Globus pallidus (tissue), 1 donor: ENCODE measurements around the gene ADSS2.
A peak's percentile ranks its signal among the peaks of the same experiment; 100 is the strongest.
"Not testable (repeated sequence)": the region's sequence is repeated elsewhere in the genome, so short reads cannot be mapped to it uniquely, and the experiment has no call there.

Experiments
- DNase-seq: peaks from one replicate; pipeline ENCODE4 v3.0.0-alpha.2; 2015; ENCODE audit warnings: low spot score

Gene ADSS2

DNA sequence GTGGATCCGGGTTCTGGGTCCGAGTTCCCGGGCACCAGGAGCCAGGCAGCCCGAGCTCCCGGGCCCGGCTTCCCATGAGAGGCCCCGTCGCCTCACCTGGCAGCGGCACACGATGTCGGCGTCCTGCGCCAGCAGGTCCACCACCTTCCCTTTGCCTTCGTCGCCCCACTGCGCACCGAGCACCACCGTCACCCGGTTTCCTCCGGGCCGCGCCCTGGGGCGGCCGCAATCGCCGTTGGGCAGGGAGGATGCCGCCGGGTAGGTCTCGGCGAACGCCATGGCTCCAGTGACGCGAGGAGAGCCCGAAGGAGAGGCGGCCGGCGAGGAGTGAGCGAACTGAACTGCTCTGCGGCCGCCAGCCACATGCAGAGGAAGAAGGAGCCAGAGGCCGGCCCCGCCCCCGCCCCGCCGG, at the start of gene ADSS2:
ADSS2 (minus strand) TSS at position 371 of the 412 bp plus-strand sequence; CDS start at position 279, 92 bp downstream.
- DNase-seq = no peak

DNA sequence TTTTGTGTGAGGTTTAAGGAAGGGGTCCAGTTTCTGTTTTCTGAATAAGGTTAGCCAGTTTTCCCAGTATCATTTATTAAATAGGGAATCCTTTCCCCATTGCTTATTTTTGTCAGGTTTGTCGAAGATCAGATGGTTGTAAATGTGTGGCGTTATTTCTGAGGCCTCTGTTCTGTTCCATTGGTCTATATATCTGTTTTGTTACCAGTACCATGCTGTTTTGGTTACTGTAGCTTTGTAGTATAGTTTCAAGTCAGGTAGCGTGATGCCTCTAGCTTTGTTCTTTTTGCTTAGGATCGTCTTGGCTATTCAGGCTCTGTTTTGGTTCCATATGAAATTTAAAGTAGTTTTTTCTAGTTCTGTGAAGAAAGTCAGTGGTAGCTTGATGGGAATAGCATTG, 48.8 kb upstream of the ADSS2 start:
- not testable (repeated sequence) for DNase-seq

DNA sequence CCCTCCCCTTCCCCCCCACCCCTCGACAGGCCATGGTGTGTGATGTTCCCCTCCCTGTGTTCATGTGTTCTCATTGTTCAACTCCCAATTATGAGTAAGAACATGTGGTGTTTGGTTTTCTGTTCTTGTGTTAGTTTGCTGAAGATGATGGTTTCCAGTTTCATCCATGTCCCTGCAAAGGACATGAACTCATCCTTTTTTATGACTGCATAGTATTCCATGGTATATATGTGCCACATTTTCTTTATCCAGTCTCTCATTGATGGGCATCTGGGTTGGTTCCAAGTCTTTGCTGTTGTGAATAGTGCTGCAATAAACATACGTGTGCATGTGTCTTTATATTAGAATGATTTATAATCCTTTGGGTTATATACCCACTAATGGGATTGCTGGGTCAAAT, 47.8 kb upstream of the ADSS2 start:
- not testable (repeated sequence) for DNase-seq

DNA sequence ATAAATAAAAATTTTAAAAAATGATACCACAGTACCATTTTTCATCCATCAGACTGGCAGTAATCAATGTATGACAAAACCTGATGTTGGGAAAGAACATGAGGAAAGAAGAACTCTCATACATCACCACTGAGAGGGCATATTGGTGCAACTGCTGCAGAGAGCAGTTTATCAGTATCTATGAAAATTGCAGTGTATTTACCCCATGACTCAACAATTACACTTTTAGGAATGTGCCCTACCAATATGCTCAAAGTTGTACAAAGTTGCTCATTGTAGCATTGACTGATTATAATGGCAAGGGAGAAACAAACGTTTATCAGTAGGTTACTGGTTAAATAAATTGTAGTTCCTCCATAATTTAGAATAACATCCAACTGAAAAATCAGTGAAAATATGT, 46.1 kb upstream of the ADSS2 start:
- DNase-seq = no peak

DNA sequence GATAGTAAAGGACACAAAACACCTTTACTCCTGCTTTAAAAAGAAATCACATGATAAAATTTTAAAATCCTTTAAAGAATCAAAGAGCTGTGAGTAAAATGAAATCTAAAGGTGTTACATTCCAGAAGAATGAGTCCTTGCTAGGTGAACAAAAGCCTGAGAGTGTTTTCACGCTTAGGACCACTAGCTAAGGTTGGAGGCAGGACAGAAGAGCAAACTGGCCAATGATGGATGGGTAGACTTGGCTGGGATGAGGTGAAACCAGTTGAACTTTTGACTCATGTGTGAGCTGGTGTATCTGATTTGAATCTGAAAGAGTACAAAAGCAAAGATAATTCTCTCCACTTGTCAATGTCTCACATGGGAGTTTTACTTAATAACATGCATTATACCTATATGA, 44.5 kb upstream of the ADSS2 start:
- no peak for DNase-seq

DNA sequence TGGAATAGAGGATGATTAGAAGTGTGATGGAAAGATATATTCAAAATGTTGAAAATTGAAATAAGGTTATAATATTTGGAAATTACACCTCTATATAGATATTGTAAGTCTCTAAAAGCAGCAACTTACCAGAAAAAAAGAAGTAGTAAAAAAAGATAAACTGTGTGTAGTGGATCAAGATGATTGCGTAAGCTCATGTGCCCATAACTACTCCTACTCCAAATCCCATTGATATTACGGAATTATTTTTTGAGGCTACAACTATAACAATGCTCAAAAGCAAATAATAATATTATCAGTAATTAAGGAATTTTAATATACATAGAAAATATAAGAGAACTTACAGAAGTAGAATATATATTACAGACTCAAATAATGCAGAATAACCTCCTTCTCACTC, 42.9 kb upstream of the ADSS2 start:
- no peak for DNase-seq

DNA sequence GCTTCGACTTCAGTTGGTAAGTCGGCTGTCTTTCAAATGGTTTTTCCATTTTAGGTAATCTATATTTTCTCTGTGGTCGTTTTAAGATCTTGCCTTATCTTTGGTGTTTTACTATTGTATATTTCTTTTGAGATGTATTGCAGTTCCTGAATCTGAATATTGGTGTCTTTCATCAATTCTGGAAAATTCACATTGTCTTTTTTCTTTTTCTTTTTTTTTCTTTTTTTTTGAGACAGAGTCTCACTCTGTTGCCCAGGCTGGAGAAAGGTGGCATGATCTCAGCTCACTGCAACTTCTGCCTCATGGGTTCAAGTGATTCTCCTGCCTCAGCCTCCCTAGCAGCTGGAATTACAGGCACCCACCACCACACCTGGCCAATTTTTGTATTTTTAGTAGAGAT, 33.3 kb upstream of the ADSS2 start:
- not testable (repeated sequence) for DNase-seq

DNA sequence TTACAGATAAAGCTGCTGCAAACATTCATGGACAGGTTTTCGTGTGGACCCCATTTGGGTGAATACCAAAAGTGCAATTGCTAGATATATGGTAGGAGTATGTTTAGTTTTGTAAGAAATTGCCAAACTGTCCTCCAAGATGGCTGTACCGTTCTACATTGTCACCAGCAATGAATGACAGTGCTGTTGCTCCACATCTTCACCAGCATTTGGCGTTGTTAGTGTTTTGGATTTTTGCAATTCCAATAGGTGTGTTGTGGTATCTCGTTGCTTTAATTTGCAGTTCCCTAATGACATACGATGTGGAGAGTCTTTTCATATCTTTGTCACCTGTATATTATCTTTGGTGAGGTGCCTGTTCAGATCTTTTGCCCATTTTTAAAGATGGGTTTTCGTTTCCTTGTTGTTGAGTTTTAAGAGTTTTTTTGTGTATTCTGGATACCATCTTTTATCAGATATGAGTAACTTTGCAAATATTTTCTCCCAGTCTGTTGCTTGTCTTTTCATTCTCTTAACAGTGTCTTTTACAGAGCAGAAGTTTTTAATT, 21.4 kb upstream of the ADSS2 start:
- no peak for DNase-seq

DNA sequence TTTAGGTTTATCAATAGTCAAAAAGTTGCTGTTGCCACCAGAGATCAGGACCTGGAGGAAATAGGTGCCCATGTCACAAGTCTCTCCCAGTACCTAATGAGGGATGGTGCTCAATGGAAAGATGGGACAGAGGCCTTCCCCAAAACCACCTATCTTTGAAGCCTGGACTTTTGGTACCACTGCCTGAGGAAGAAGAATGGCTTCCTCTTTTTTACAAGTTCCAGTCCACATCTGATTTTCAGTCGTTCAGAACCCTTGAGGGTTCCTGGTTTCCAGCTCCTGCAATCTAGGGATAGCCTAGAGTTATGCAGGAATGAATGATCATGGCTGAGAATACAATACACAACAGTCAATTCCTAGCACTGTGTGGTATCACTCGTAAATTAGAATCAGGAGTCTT, 15.0 kb upstream of the ADSS2 start:
- no peak for DNase-seq

DNA sequence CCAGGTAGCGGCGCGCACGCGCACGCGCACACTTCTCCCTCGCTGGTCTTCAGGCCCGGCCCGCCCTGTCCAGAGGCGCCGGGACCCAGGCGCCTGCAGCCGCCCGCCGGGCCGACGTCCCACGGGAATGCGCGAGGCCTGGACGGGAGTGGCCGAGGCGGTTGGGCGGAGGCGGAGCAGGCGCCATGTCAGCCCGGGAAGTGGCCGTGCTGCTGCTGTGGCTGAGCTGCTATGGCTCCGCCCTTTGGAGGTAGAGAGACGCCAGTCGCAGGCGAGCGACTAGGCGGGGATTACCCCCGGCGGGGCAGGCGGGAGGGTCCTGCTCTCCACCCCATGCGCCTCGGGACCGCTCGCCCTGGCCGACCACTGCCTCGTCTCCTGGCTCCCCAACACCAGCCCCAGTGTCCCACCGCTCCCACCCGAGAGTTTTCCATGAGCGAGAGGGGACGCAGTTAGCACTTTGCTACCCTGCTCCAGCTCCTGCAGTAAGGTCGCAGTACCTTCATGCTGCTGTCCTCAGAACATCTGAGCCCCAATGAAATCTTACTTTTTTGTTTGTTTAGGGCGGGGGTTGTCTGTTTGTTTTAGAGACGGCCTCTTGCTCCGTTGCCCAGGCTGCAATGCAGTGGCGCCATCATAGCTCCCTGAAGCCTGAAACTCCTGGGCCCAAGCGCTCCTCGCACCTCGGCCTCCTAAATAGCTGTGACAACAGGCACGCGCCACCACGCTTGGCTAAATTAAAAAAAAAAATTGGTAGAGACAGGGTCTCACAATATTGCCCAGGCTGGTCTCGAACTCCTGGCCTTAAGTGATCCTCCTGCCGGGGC, 9.7 kb upstream of the ADSS2 start, which contains the start of gene CATSPERE:
CATSPERE (plus strand) TSS at position 29 of the 827 bp plus-strand sequence; CDS start at position 186, 157 bp downstream.
- peak; percentile 77 for DNase-seq

DNA sequence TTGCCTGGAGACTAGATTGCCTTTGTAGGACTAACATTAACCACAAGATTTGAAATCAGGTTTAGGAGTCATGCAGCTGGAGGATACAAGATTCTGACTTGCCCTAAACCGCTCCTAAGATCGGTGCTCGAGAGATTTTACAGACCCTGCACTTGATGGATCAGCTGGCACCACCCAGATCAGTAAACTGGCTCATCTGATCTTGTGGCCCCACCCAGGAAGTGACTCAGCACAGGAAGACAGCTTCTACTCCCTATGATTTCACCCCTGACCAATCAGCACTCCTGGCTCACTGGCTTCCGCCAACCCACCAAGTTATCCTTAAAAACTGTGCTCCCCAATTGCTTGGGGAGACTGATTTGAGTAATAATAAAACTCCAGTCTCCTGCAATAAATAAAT, 8.5 kb upstream of the ADSS2 start:
- DNase-seq = no peak

DNA sequence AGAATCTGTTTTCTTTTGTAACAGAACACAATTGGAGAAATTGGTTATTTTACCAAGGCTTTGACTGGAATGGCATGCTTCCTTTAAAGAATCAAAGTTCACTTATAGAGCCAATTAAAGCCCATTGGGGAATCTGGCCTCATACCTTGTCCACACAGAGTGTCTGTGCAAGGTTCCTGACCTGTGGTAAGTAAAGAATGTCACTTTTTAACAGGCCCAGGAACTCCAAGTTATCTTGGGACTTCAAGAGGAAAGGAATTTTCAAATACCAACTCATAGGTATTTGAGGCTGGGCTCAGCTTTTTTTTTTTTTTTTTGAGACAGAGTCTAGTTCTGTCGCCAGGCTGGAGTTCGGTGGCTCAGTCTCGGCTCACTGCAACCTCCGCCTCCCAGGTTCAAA, 7.1 kb upstream of the ADSS2 start:
- no peak for DNase-seq

DNA sequence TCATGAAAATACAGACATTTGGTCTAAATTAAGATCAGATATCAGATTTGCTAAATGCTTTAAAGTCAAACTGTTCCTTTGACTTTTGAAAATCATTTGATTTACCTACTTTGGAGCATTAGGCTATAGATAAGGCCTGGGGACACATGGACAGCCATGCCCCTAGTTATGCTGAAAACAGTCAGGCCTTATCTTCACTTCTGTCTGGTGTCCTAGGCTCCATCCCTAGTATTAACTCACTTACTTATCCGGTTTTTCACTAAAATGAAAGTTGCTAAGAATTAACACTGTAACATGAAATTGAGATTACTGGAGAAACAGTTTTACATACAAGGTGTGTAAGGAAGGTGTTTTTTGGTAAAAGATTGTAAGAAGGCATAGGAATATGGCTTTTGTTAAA, 4.9 kb upstream of the ADSS2 start:
- DNase-seq = no peak

DNA sequence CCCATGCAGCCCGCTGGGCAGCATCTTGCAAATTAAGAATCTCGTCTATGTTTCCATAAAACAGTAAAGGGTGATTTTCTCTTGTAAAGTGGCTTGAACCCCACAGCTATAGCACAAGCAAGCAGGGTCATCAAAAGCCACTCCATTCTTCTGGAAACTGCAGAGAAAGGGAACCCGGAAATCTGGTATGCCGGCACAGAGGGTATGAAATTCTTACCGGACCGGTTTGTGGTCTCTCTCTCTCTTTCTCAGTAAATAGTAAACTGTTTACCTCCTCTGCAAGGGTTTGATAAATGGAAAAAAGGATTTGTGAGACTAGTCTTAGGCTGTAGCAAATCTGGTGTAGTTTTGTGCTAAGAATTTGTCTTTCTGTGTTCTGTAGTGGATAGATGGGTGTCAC, 2.7 kb upstream of the ADSS2 start:
- DNase-seq = no peak

DNA sequence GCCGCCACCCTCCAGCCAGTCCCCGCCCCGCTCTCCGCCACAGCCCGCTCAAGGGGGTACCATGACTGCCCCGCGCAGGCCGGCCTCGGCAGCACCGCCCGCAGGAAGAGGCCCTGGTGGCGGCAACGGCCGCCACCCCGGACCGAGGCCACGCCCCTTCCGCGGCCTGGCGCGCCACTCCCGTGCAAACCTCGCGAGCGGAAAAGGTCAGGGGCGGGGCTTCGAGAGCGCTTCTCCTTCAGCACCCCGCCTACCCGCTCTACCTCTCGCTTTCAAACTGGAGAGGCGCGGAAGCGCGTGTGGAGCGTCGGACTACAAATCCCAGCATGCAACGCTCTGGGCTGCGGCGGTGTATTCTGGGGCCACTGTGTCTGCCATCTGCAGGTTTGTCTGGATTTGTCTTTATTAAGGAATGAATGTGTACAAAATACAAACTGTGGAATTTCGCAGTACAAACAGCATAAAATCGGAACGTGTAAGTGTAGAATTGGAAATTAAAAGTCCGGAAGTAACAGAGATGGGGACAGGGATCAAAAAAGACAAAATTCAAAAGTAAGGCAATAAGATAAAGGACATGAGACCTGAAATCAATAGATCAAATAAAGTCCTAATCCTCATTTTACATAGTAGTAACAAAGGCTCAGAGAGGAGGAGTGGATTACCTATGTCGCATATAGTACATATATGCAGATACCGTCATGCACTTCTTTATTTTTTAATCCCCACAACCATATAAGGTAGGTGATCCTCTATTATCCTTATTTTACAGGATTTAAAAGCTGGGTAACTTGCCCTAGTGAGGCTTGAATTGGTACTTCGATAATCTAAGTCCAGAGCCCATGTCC, 464 bp upstream of the ADSS2 start:
- peak; percentile 99 for DNase-seq

DNA sequence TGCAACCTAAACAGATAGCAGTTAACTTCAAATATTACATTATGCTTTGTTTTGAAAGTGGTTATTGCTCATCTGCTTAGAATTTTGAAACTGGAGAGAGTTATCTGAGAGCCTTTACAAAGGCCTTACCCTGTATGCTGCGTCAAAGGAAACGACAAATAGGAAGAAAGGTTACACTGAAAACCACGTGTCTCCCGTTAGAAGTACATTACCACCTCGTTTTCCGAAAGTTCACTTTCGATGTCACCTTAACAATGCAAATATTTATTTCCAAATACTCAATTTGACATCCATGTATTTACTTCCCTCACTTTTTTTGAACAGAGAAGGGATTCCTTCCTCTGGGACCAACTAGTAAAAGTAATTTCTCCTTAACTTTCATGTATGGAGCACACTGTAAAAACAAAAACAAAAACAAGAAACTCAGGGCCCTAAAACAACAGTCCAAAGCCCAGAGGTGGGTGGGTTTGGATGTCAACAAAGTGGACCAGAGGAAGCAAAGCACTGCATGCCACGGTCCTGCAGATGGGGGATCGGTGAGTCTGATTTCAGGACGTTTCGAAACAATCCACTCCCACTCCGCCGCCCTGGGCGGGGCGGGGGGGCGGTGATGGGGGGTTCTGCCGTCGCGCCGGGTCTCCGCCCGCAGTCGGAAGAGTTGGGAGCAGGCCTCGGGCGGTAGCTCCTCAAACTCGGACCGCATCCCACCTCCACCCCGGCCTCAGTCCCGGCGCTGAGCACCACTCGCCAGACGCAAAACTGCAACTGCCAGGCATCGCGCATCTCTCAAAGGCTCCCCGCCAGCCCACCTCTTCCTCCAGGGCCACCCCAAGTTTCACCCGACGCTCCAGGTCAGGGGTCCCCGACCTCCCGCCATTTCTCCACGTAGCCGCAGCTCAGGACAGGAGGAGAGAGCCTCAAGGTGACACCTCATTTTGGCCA, 841 bp downstream of the ADSS2 start:
- peak; percentile 55 for DNase-seq

DNA sequence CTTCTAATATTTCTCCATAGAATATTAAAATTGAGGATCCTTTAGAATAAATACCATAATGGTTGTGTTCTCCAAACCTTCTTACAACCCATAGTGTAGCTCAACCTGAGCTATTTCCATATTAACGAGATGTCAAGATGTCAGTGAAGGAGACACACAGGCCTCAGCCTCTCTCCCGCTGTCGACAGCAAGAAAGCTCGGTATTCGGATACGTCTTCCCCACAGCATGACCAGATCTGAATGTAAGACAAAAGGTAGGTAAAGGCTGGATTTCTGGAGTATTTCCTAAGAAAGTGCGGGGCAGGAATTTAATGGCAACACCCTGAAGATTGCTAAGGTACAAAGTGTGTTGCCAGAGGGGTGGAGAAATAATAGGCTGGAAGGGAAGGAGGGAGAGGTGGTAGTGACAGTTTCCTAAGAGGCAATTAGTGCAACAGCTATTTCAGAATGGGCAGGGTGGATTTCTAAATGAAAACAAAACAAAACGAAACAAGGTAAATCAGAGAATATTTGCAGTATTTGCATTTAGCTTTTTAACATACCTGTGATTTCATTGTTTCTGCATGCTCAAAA, 1.7 kb downstream of the ADSS2 start:
- DNase-seq = no peak

DNA sequence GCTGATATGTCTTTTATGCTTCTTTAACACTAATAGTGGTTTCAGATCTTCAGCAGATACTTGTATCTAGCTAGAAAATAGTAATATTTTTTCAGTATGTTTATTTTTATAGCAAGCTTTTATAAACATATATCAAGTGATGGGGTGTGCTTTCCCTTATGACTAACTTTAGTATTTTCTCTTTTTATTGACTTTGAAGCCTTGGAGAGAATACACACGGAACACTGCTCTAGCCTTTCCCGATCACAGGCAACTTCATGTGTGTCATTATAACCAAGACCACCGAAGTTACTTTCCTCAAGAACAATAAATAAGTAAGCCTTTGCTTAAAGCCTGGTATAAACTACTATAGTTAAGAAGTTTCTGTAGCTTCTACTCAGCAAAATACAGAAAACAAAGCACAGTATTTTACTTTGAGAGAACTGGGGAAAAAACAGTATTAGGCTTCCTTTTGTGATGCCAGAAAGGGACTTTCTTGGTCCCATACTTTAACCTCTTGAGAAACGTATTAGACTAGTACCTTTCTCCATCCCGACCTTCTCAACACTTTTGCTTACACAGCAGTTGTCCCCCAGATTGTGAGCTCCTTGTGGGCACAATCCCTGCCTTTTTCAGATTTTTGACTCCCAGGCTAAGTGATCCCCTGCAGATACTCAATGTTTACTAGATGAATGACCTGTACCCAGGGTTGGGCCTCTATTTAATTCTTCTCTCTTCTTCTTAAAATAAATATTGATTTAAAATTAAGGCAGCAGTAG, 3.3 kb downstream of the ADSS2 start:
- DNase-seq = no peak

DNA sequence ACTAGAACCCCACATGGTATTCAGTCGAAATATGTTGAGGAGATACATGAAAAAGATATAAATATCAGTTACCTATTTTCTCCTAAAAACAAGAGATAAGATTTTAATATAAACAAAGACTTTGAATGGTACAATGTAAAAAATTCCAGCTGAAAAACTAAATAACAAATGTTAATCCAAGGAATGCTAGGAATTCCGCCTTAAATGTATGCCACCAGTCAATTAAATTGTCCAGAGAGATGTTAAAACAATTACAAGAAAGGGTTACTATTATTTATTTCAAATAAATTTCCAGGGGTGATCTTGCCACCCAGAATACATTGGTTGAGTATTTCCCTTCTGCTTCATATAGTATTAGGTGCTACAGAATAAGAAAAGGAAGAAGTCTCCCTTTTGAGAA, 4.2 kb downstream of the ADSS2 start:
- no peak for DNase-seq

DNA sequence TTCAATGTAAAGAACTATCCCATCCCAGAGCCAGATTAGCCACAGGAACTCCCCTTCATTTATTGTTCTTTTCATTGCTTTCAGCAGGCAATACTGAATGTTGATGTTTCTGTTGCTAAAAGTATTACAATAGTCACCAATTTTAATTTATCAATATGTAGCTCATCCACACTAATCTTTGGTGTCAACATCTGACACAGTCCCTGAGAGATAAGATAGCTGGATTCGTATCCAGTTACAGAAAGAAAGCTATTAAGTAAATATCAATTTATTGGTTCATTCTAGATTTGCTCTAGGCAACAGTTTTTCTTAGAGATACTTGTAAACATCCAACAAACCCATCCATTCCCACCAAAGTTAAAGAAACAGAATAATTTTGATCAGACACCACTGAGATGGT, 4.7 kb downstream of the ADSS2 start:
- DNase-seq = no peak
